Duodenal mucosa (tissue), 2 donors: ENCODE measurements around the gene ABHD14A.
"Not testable (repeated sequence)": the region's sequence is repeated elsewhere in the genome, so short reads cannot be mapped to it uniquely, and the experiment has no call there.

ENCODE experiments used
- H3K27ac ChIP-seq: one replicate; pipeline ENCODE4 v1.7.0; 2013; ENCODE audit warnings: low read depth, low read length
- H3K27me3 ChIP-seq, 2 donors: one replicate each; pipeline ENCODE4 v1.7.0; 2013; ENCODE audit warnings: low read length in 2 of 2, control low read depth in 1 of 2; ENCODE audit not compliant: insufficient read depth in 2 of 2, control insufficient read depth in 1 of 2
- H3K36me3 ChIP-seq, 2 donors: one replicate each; pipeline ENCODE4 v1.7.0; 2013; ENCODE audit warnings: low read length in 2 of 2, control low read depth in 1 of 2; ENCODE audit not compliant: insufficient read depth in 2 of 2, control insufficient read depth in 1 of 2
- H3K4me1 ChIP-seq, 2 donors: one replicate each; pipeline ENCODE4 v1.7.0; 2013; ENCODE audit warnings: low read length in 2 of 2, control low read depth in 1 of 2; ENCODE audit not compliant: insufficient read depth in 2 of 2, control insufficient read depth in 1 of 2
- H3K4me3 ChIP-seq, 2 donors: one replicate each; pipeline ENCODE4 v1.7.0; 2013; ENCODE audit warnings: low read length in 2 of 2, low read depth in 1 of 2
- H3K9ac ChIP-seq, 2 donors: one replicate each; pipeline ENCODE4 v1.7.0; 2013; ENCODE audit warnings: low read length in 2 of 2, low read depth in 1 of 2
- H3K9me3 ChIP-seq, 2 donors: one replicate each; pipeline ENCODE4 v1.7.0; 2013; ENCODE audit warnings: low read length in 2 of 2, control low read depth in 1 of 2; ENCODE audit not compliant: control insufficient read depth in 1 of 2

The ABHD14A gene

GRCh38 chr3:51974963-51975851 is at the start of gene ABHD14A:
Gene ABHD14A (plus strand): TSS chr3:51975064. CDS start chr3:51975136, 72 bp downstream.
- peak within 1 kb of the TSS; percentile 70 to 97 for H3K9ac ChIP-seq
- no peaks in the 10 kb centered on the region for H3K9me3 ChIP-seq
- no peaks in the 10 kb centered on the region for H3K36me3 ChIP-seq
- H3K4me3 ChIP-seq: peak within 1 kb of the TSS; percentile 80 to 95
- no peaks in the 10 kb centered on the region for H3K27me3 ChIP-seq
- peak within 1 kb of the TSS; percentile 89 for H3K27ac ChIP-seq
- H3K4me1 ChIP-seq: peaks cover 37 to 40% of the 10 kb centered on the region in 2 donors

GRCh38 chr3:51927061-51927977 is 47.5 kb upstream of the ABHD14A start:
- Histone ChIP-seq H3K4me1 (no peaks in the 10 kb centered on the region), H3K27ac (no peak overlapping the region), H3K27me3 (no peaks in the 10 kb centered on the region), H3K36me3 (no peaks in the 10 kb centered on the region), H3K9me3 (no peaks in the 10 kb centered on the region), H3K9ac (no peak overlapping the region), H3K4me3 (no peak overlapping the region)

GRCh38 chr3:51928438-51928837 is 46.4 kb upstream of the ABHD14A start:
- peaks cover 8% of the 10 kb centered on the region in 2 donors for H3K36me3 ChIP-seq
- H3K27me3 ChIP-seq: no peaks in the 10 kb centered on the region
- no peak overlapping the region for H3K4me3 ChIP-seq
- no peaks in the 10 kb centered on the region for H3K4me1 ChIP-seq
- H3K9ac ChIP-seq: no peak overlapping the region
- no peak overlapping the region for H3K27ac ChIP-seq
- H3K9me3 ChIP-seq: no peaks in the 10 kb centered on the region

GRCh38 chr3:51928981-51929380 is 45.9 kb upstream of the ABHD14A start:
- H3K27ac ChIP-seq: not testable (repeated sequence)

GRCh38 chr3:51929420-51930003 is 45.4 kb upstream of the ABHD14A start:
- Histone ChIP-seq H3K4me1 (no peaks in the 10 kb centered on the region), H3K4me3 (no peak overlapping the region), H3K36me3 (peaks cover 16 to 18% of the 10 kb centered on the region in 2 donors), H3K9ac (no peak overlapping the region), H3K9me3 (no peaks in the 10 kb centered on the region), H3K27ac (no peak overlapping the region), H3K27me3 (no peaks in the 10 kb centered on the region)

More at GRCh38 chr3:51928981-51929380, 45.9 kb upstream of the ABHD14A start:
- H3K27me3 ChIP-seq, H3K9ac ChIP-seq, H3K4me1 ChIP-seq, H3K4me3 ChIP-seq, H3K9me3 ChIP-seq: not testable (repeated sequence)
- peaks cover 13% of the 10 kb centered on the region in 2 donors for H3K36me3 ChIP-seq

- no peak overlapping the region for H3K9ac ChIP-seq
- no peaks in the 10 kb centered on the region for H3K9me3 ChIP-seq
- no peak overlapping the region for H3K27ac ChIP-seq
- no peaks in the 10 kb centered on the region for H3K27me3 ChIP-seq
- H3K4me3 ChIP-seq: no peak overlapping the region
- no peaks in the 10 kb centered on the region for H3K4me1 ChIP-seq
- peaks cover 22 to 28% of the 10 kb centered on the region in 2 donors for H3K36me3 ChIP-seq
These were observed 44.4 kb upstream of the ABHD14A start for GRCh38 chr3:51930439-51930838.

- Histone ChIP-seq H3K36me3 (peaks cover 27 to 40% of the 10 kb centered on the region in 2 donors), H3K4me1 (no peaks in the 10 kb centered on the region), H3K4me3 (no peak overlapping the region), H3K9ac (no peak overlapping the region), H3K9me3 (no peaks in the 10 kb centered on the region), H3K27me3 (no peaks in the 10 kb centered on the region), H3K27ac (no peak overlapping the region)
These were observed 43.1 kb upstream of the ABHD14A start for GRCh38 chr3:51931756-51932155.

- no peak overlapping the region for H3K4me3 ChIP-seq
- H3K9me3 ChIP-seq: no peaks in the 10 kb centered on the region
- H3K9ac ChIP-seq: no peak overlapping the region
- H3K36me3 ChIP-seq: peaks cover 36 to 50% of the 10 kb centered on the region in 2 donors
- no peaks in the 10 kb centered on the region for H3K4me1 ChIP-seq
- H3K27ac ChIP-seq: no peak overlapping the region
- no peaks in the 10 kb centered on the region for H3K27me3 ChIP-seq
These were observed 42.1 kb upstream of the ABHD14A start for GRCh38 chr3:51932471-51933370.

- Histone ChIP-seq H3K27me3 (no peaks in the 10 kb centered on the region), H3K36me3 (peaks cover 40 to 59% of the 10 kb centered on the region in 2 donors), H3K27ac (no peak overlapping the region), H3K4me1 (no peaks in the 10 kb centered on the region), H3K4me3 (no peak overlapping the region), H3K9ac (no peak overlapping the region), H3K9me3 (no peaks in the 10 kb centered on the region)
These were observed 41.3 kb upstream of the ABHD14A start for GRCh38 chr3:51933471-51934138.
